ENCODE measurements around the gene MSMP. TPM values are rescaled to one million over a fixed set of nuclear protein-coding genes. Genes with fewer than 3 reads are reported as not detected.

The MSMP gene, protein sequence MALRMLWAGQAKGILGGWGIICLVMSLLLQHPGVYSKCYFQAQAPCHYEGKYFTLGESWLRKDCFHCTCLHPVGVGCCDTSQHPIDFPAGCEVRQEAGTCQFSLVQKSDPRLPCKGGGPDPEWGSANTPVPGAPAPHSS
- not detected in 2 replicates for total RNA-seq

DNA sequence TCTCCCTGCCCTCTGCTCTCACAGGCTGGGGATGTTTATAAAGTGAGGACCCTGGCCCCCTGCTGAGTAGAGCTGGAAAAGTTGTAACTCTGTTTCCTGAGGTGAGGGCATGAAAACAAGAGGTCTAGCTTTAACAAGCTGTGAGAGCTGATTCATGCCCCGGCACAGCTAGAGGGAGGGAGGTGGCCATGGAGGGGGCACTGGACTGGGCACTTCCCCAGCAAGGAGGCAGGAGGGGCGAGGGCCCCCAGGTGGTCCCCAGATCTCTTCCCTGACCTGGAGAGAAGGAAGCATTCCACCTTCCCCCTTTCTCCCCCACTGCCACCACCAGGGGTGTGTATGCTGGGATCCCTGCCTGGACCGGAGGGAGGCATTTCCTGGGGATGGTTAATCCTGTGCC is at the start of gene MSMP:
Gene MSMP, minus strand, starts transcription at position 13 of the 400 bp plus-strand sequence. CDS start 147 bp downstream, outside the sequence.
- Mint-ChIP-seq H3K27me3 (ENCODE audit: insufficient read depth) (no peaks in the 10 kb centered on the region), H3K27ac (no peak within 1 kb of the TSS), H3K36me3 (ENCODE audit: low read depth) (peaks cover 28% of the 10 kb centered on the region), H3K4me3 (no peak within 1 kb of the TSS), H3K4me1 (ENCODE audit: low read depth) (peaks cover 43% of the 10 kb centered on the region), H3K9me3 (no peaks in the 10 kb centered on the region)
- no peak for DNase-seq (ENCODE audit: low spot score)
- intact Hi-C loops (cut with micrococcal nuclease) = no loop called here

DNA sequence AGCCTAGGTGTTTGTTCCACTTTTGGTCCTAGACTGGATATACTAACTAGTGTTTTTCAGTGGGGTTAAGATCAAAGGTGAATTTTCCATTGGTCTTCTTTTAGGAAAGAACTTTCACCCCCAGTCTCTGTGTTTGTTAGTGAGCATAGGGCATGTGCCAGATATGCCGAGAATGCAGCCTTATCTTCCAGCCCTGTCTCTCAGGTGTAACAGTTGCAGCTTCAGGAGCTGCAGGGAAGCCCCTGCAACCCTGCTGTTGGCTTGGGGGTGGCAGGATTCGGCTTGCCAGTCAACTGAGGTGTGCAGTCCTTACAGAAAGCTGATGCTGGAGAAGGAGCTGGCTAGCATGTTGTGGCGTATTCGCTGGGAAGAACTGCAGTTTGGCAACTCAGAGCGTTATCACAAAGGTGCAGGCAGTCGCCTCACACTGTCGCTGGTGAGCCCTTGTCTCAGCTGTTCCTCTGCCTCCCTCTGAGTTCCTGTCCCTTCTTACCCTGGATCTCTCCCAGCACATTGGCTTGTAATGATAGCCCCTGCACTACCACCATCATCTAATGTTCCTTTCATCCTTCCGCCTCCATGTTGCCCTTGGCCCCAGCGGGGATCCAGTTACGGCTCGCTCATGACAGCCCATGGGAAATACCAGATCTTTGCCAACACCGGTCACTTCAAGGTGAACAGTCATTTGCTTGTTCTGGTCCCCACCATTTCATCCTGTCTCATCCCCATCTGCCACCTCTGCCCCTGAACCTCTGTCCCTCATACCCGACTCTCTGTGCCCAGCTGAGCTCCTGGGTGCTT is 47.5 kb upstream of the MSMP start:
- H3K27ac Mint-ChIP-seq = no peak overlapping the region
- no peaks in the 10 kb centered on the region for H3K27me3 Mint-ChIP-seq (ENCODE audit: insufficient read depth)
- H3K4me3 Mint-ChIP-seq = no peak overlapping the region
- peaks cover 20% of the 10 kb centered on the region for H3K4me1 Mint-ChIP-seq (ENCODE audit: low read depth)
- no peaks in the 10 kb centered on the region for H3K9me3 Mint-ChIP-seq
- intact Hi-C loops (cut with micrococcal nuclease) = no loop called here
- no peak for DNase-seq (ENCODE audit: low spot score)
- H3K36me3 Mint-ChIP-seq (ENCODE audit: low read depth) = peaks cover 21% of the 10 kb centered on the region

DNA sequence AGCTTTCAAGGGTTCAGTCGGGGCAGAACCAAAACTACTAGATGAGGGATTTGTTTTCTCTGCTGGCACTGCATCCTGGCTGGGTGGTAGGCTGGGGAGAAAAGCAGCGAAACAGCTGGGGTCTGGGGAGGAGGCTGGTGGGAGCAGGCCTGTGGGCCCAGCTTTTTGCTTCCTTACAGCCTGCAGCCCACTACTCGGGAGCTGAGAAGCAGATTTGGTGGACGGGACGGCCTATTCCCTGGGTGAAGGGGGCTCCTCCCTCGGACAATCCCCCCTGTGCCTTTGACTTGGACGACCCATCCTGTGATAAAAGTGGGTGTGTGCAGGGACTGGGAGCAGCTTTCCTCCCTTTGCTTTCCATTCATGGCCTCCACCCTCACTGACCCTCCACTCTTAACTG is 46.5 kb upstream of the MSMP start:
- H3K4me3 Mint-ChIP-seq = no peak overlapping the region
- intact Hi-C loops (cut with micrococcal nuclease) = no loop called here
- H3K9me3 Mint-ChIP-seq = no peaks in the 10 kb centered on the region
- H3K4me1 Mint-ChIP-seq (ENCODE audit: low read depth) = peaks cover 20% of the 10 kb centered on the region
- H3K27ac Mint-ChIP-seq = no peak overlapping the region
- H3K27me3 Mint-ChIP-seq (ENCODE audit: insufficient read depth) = no peaks in the 10 kb centered on the region
- DNase-seq (ENCODE audit: low spot score) = no peak
- H3K36me3 Mint-ChIP-seq (ENCODE audit: low read depth) = peaks cover 21% of the 10 kb centered on the region

GRCh38 chr9:35798658-35799374 is 44.7 kb upstream of the MSMP start:
- peaks cover 30% of the 10 kb centered on the region for H3K4me1 Mint-ChIP-seq (ENCODE audit: low read depth)
- intact Hi-C loops (cut with micrococcal nuclease) = loop anchor here (1.0 kb wide), 1 partner anchor 16 kb away; the partner anchor contains the start of gene HINT2
- no peaks in the 10 kb centered on the region for H3K27me3 Mint-ChIP-seq (ENCODE audit: insufficient read depth)
- H3K27ac Mint-ChIP-seq = peak overlapping the region; percentile 68
- H3K36me3 Mint-ChIP-seq (ENCODE audit: low read depth) = peaks cover 21% of the 10 kb centered on the region
- H3K9me3 Mint-ChIP-seq = no peaks in the 10 kb centered on the region
- DNase-seq (ENCODE audit: low spot score) = no peak
- no peak overlapping the region for H3K4me3 Mint-ChIP-seq

DNA sequence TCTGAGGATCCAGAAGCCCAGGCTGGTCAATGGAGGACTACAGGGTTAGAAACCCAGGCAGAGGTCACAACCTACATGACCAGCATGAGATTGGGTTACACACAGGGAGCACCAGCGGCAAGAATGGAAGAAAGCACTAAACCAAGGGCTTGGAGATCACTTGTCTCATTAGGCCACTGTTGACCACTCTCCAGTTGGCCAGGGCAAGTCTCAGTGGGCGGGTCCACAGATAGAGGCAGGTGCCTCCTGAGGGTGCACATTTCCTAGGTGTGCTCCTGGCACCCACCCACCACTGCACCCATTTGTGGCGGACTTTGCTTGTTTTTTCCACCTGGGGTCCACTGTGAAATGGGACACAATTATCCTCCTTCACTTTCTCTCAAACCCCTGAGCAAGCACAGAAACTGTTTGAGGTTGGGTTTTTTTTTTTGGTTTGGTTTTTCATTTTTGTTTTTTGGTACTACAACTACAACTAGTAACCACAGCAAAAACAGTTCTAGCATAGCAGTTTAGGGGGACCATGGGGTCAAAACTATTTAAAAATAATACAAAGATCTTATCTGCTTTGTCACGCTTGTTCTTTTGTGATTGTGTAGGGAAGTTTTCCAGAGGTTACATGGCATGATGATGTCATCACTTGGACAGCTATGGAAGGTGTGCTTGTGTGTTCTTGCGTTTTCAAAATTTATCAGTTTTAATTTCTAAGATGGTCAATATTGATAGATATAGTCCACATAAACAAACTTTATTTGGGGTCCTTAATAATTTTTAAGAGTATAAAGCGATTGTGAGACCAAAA is 43.4 kb upstream of the MSMP start:
- H3K27ac Mint-ChIP-seq = no peak overlapping the region
- intact Hi-C loops (cut with micrococcal nuclease) = loop anchor here (1.0 kb wide), 1 partner anchor 18 kb away; the partner anchor contains the start of gene HINT2
- no peaks in the 10 kb centered on the region for H3K27me3 Mint-ChIP-seq (ENCODE audit: insufficient read depth)
- no peaks in the 10 kb centered on the region for H3K9me3 Mint-ChIP-seq
- H3K36me3 Mint-ChIP-seq (ENCODE audit: low read depth) = peaks cover 21% of the 10 kb centered on the region
- no peak overlapping the region for H3K4me3 Mint-ChIP-seq
- DNase-seq (ENCODE audit: low spot score) = no peak
- H3K4me1 Mint-ChIP-seq (ENCODE audit: low read depth) = peaks cover 30% of the 10 kb centered on the region

GRCh38 chr9:35795695-35796094 is 41.6 kb upstream of the MSMP start:
- H3K4me3 Mint-ChIP-seq = no peak overlapping the region
- H3K36me3 Mint-ChIP-seq (ENCODE audit: low read depth) = peaks cover 11% of the 10 kb centered on the region
- DNase-seq (ENCODE audit: low spot score) = no peak
- H3K27me3 Mint-ChIP-seq (ENCODE audit: insufficient read depth) = no peaks in the 10 kb centered on the region
- intact Hi-C loops (cut with micrococcal nuclease) = no loop called here
- H3K9me3 Mint-ChIP-seq = no peaks in the 10 kb centered on the region
- peaks cover 30% of the 10 kb centered on the region for H3K4me1 Mint-ChIP-seq (ENCODE audit: low read depth)
- no peak overlapping the region for H3K27ac Mint-ChIP-seq

DNA sequence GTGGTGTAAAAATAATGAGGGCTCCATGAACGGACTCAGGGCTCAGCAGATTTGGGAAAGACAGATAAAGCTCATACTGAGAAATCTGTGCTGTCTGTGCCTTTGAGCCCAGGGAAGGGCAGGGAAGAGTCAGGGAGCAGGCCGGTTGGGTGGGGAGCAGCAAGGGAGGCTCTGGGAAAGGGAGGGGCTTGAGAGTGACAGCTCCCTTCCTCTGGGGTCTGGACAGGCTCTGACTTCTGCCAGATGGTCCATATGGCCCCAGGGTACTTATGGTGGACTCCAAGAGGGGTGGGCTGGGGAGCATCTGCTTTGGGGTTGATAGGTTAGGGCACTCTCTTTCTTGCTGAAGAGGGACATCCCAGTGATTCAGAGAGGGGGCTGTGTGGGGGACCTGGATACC is 39.4 kb upstream of the MSMP start:
- peaks cover 10% of the 10 kb centered on the region for H3K36me3 Mint-ChIP-seq (ENCODE audit: low read depth)
- H3K4me1 Mint-ChIP-seq (ENCODE audit: low read depth) = peaks cover 23% of the 10 kb centered on the region
- no peaks in the 10 kb centered on the region for H3K27me3 Mint-ChIP-seq (ENCODE audit: insufficient read depth)
- H3K9me3 Mint-ChIP-seq = no peaks in the 10 kb centered on the region
- H3K4me3 Mint-ChIP-seq = no peak overlapping the region
- peak overlapping the region; percentile 10 for H3K27ac Mint-ChIP-seq
- intact Hi-C loops (cut with micrococcal nuclease) = no loop called here
- DNase-seq (ENCODE audit: low spot score) = no peak

DNA sequence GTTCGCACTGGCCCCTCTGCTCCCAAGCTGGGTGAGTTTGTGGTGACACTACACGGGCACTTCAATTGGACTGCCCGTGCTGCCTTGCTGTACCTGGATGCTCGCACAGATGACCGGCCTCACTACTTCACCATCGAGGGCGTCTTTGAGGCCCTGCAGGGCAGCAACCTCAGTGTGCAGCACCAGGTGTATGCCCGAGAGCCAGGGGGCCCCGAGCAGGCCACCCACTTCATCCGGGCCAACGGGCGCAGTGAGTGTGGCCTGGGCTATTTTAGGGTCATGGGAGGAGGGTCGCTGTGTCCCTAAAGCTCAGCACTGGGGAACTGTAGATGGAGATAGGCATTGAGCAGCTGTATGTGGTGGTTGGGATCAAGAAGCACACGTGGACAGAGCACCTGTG is 38.8 kb upstream of the MSMP start:
- H3K36me3 Mint-ChIP-seq (ENCODE audit: low read depth) = peaks cover 10% of the 10 kb centered on the region
- H3K27ac Mint-ChIP-seq = peak overlapping the region; percentile 10
- intact Hi-C loops (cut with micrococcal nuclease) = no loop called here
- H3K9me3 Mint-ChIP-seq = no peaks in the 10 kb centered on the region
- H3K4me3 Mint-ChIP-seq = no peak overlapping the region
- peaks cover 17% of the 10 kb centered on the region for H3K4me1 Mint-ChIP-seq (ENCODE audit: low read depth)
- H3K27me3 Mint-ChIP-seq (ENCODE audit: insufficient read depth) = no peaks in the 10 kb centered on the region
- no peak for DNase-seq (ENCODE audit: low spot score)

DNA sequence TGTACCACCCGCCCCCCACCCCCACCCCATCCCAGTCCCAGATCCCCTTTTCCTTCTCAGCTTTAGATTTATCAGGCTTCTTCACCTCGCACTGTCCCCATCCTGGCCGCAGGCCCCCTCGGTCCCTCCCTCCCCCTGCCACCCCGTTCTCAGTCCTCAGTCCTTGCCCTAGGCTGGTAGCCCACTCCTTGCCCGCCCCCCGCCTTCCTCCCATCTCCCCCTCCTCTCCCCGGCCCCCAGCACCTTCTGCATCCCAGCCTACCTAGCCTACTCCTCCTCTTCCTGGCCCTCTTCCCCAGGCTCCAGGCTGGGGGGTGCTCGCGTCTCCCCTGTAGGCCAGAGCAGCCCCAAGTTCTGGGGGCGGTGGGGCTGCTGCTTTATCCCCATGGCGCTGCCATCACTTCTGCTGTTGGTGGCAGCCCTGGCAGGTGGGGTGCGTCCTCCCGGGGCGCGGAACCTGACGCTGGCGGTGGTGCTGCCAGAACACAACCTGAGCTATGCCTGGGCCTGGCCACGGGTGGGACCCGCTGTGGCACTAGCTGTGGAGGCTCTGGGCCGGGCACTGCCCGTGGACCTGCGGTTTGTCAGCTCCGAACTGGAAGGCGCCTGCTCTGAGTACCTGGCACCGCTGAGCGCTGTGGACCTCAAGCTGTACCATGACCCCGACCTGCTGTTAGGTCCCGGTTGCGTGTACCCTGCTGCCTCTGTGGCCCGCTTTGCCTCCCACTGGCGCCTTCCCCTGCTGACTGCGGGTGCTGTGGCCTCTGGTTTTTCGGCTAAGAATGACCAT is 38.1 kb upstream of the MSMP start:
- Mint-ChIP-seq H3K4me1 (ENCODE audit: low read depth) (peaks cover 13% of the 10 kb centered on the region), H3K36me3 (ENCODE audit: low read depth) (peaks cover 15% of the 10 kb centered on the region), H3K4me3 (no peak overlapping the region), H3K27ac (no peak overlapping the region), H3K27me3 (ENCODE audit: insufficient read depth) (no peaks in the 10 kb centered on the region), H3K9me3 (no peaks in the 10 kb centered on the region)
- no peak for DNase-seq (ENCODE audit: low spot score)
- intact Hi-C loops (cut with micrococcal nuclease) = no loop called here

DNA sequence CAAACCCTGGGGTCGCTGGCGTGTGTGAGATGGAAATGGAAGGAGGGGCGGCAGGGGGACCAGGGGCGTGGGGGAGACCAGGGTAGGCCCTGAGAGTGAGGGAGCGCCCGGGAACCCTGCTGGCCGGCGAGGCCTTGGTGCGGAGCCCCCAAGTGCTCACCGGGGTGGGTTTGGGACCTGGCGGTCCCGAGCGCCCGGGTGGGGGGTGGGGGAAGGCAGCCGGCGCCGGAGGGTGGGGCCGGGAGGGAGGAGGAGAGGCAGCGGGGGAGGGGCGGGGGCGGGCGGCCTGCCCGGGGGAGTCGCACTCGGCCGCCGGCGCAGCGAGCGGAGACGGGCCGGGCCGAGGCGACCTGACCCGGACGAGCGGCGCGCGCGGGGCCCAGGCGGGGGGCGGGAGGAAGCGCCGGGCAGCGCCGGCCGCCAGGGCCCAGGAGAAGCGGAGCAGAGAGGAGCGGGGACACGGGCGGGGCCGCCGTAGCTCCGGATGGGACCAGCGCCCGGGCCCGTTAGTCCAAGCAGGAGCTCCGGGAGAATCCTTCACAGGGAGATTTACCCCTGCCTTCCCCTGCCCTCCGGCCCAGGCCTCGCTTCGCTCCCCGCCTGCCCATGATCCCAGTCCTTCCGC is 37.3 kb upstream of the MSMP start, which contains the start of gene NPR2:
Gene NPR2, plus strand, starts transcription at position 295 of the 625 bp plus-strand sequence. CDS start 818 bp downstream, outside the sequence.
- peaks cover 10% of the 10 kb centered on the region for H3K4me1 Mint-ChIP-seq (ENCODE audit: low read depth)
- intact Hi-C loops (cut with micrococcal nuclease) = no loop called here
- no peaks in the 10 kb centered on the region for H3K9me3 Mint-ChIP-seq
- no peak within 1 kb of the TSS for H3K27ac Mint-ChIP-seq
- no peaks in the 10 kb centered on the region for H3K27me3 Mint-ChIP-seq (ENCODE audit: insufficient read depth)
- DNase-seq (ENCODE audit: low spot score) = no peak
- no peak within 1 kb of the TSS for H3K4me3 Mint-ChIP-seq
- H3K36me3 Mint-ChIP-seq (ENCODE audit: low read depth) = peaks cover 17% of the 10 kb centered on the region

DNA sequence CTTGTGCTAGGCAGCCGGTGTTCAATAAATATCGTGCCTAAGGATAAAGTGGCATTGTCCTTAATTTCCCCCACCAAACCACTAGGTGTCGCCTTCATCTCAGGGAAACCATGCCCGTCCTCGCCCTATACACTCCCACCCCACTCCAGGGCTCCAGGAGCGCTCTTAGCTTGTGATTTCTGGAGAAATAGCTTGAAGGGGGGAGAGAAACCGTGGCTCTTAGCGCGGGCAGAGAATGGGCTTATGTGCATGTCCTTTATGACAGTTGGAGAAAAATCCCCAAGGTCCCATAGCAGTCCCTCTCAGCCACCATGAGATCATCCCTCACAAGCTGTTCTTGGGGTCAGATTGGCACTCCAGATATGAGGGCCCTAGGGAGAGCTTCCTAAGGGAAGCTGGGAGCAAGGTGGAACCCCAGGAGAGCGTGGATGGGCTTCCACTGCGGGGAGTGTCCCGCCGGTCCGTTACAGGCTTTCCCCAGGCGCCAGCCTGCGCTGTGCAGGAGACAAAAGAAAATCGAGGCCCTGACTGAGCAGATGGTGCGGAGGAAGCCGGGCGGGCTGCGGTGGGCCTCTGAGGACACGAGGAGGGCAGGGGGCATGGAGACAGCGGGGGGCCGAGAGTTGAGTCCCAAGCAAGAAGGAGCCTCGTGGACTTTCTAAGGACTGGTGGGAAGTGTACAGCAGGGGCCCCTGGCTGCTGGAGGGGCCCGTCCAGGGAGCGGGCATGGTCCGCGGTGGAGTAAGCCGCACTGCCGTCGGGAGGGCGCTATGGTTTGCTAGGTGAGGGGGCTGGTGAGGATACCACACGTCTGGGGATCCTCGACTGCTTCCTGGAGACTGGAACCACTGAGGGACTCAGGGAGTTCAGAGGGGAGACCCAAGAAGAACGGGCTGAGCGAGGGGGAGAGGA is 36.6 kb upstream of the MSMP start:
- no peaks in the 10 kb centered on the region for H3K27me3 Mint-ChIP-seq (ENCODE audit: insufficient read depth)
- peak; percentile 45 for DNase-seq (ENCODE audit: low spot score)
- no peaks in the 10 kb centered on the region for H3K9me3 Mint-ChIP-seq
- intact Hi-C loops (cut with micrococcal nuclease) = loop anchor here (1.0 kb wide), 3 partner anchors 22 to 92 kb away; partner anchors contain the start of gene SPAG8
- H3K36me3 Mint-ChIP-seq (ENCODE audit: low read depth) = peaks cover 25% of the 10 kb centered on the region
- H3K4me1 Mint-ChIP-seq (ENCODE audit: low read depth) = peaks cover 10% of the 10 kb centered on the region
- H3K4me3 Mint-ChIP-seq = no peak overlapping the region
- no peak overlapping the region for H3K27ac Mint-ChIP-seq
